ENCODE data around the gene RASSF7.
"Not testable (repeated sequence)": the region's sequence is repeated elsewhere in the genome, so short reads cannot be mapped to it uniquely, and the experiment has no call there.

RASSF7 gene

DNA sequence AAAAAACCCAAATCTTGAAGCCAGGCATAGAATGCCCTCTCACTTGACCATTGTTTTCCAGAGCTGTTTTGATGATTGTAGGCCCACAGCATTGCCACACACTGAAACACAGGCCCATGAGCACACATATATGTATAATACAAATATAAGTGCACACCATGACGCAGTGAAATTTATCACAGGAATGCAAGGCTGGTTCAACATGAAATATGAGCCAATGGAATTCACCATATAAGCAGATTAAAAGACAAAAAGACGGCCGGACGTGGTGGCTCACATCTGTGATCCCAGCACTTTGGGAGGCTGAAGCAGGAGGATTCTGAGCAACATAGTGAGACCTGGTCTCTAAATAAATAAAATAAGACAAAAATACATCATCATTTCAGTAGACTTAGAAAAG, 44.4 kb upstream of the RASSF7 start:
- TF ChIP-seq, protein P1, sequence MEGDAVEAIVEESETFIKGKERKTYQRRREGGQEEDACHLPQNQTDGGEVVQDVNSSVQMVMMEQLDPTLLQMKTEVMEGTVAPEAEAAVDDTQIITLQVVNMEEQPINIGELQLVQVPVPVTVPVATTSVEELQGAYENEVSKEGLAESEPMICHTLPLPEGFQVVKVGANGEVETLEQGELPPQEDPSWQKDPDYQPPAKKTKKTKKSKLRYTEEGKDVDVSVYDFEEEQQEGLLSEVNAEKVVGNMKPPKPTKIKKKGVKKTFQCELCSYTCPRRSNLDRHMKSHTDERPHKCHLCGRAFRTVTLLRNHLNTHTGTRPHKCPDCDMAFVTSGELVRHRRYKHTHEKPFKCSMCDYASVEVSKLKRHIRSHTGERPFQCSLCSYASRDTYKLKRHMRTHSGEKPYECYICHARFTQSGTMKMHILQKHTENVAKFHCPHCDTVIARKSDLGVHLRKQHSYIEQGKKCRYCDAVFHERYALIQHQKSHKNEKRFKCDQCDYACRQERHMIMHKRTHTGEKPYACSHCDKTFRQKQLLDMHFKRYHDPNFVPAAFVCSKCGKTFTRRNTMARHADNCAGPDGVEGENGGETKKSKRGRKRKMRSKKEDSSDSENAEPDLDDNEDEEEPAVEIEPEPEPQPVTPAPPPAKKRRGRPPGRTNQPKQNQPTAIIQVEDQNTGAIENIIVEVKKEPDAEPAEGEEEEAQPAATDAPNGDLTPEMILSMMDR (conservative IDR thresholded peaks at IDR 0.05; ENCODE audit: low read depth, low read length): no peak
- Histone ChIP-seq H3K27me3 (ENCODE audit: insufficient read depth, low read depth) (no peaks in the 10 kb centered on the region), H3K79me2 (ENCODE audit: insufficient read depth, low read depth) (no peaks in the 10 kb centered on the region), H3K4me3 (IDR thresholded peaks at IDR 0.05; ENCODE audit: insufficient read depth, low read depth, low read length) (no peak overlapping the region), H3K9ac (no peak overlapping the region), H2AFZ (ENCODE audit: low read depth) (no peak overlapping the region), H4K20me1 (ENCODE audit: insufficient read depth) (no peaks in the 10 kb centered on the region), H3K4me1 (ENCODE audit: low read depth, poor library complexity, severe bottlenecking) (no peaks in the 10 kb centered on the region), H3K27ac (no peak overlapping the region), H3K4me2 (no peak overlapping the region), H3K36me3 (ENCODE audit: insufficient read depth) (no peaks in the 10 kb centered on the region)

DNA sequence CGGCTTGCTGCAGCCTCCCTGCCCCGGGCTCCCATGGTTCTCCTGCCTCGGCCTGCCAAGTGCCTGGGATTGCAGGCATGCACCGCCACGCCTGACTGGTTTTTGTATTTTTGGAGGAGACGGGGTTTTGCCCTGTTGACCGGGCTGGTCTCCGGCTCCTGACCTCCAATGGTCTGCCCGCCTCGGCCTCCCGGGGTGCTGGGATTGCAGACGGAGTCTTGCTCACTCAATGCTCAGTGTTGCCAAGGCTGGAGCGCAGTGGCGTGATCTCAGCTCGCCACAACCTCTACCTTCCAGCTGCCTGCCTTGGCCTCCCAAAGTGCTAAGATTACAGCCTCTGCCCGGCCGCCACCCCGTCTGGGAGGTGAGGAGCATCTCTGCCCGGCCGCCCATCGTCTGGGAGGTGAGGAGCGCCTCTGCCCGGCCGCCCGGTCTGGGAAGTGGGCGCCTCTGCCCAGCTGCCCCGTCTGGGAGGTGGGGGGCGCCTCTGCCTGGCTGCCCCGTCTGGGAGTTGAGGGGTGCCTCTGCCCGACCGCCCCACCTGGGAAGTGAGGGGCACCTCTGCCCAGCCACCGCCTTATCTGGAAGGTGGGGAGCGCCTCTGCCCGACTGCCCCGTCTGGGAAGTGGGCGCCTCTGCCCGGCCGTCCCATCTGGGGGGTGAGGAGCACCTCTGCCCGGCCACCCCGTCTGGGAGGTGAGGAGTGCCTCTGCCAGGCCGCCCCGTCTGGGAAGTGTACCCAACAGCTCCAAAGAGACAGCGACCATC, 43.7 kb upstream of the RASSF7 start:
- not testable (repeated sequence) for H3K36me3 ChIP-seq (ENCODE audit: insufficient read depth); H3K4me2 ChIP-seq; H4K20me1 ChIP-seq (ENCODE audit: insufficient read depth); H3K9ac ChIP-seq; H2AFZ ChIP-seq (ENCODE audit: low read depth); H3K79me2 ChIP-seq (ENCODE audit: insufficient read depth, low read depth); H3K4me3 ChIP-seq (IDR thresholded peaks at IDR 0.05; ENCODE audit: insufficient read depth, low read depth, low read length); H3K27me3 ChIP-seq (ENCODE audit: insufficient read depth, low read depth); H3K27ac ChIP-seq; H3K4me1 ChIP-seq (ENCODE audit: low read depth, poor library complexity, severe bottlenecking)

DNA sequence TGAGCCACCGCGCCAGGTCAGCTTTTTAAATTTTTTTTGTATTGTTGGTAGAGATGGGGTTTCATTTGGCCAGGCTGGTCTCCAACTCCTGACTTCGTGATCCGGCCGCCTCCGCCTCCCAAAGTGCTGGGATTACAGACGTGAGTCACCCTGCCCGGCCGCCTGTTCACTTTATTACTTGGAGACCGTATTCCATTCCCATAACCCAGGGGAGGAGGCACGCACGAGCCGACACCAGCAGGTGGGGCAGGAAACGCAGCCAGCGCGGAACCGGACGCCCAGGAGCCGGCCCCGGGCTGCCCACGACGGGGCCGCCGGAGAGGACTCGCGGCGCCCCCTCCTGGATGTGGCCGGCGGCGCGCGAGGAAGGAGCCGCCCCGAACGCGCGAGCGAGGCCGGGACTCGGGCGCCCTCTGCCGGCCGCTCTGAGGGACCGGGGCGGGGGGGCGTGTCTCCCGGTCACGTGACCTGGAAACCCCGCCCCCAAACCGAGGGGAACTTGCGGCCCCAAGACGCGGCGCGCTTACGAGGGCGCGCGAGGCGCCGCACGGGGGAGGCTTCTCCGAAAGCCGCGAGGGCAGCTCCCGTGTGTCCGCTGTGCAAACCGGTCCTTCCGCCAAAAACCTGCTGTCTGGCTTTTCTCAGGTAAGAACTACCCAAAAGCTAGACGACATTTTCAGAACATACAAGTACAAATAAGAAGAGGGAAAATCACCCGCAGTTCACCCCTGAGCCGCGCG, 42.1 kb upstream of the RASSF7 start:
- H3K4me1 ChIP-seq (ENCODE audit: low read depth, poor library complexity, severe bottlenecking): no peaks in the 10 kb centered on the region
- TF ChIP-seq, protein P1 (conservative IDR thresholded peaks at IDR 0.05; ENCODE audit: low read depth, low read length): no peak; the same call in 1 of the 2 replicates

DNA sequence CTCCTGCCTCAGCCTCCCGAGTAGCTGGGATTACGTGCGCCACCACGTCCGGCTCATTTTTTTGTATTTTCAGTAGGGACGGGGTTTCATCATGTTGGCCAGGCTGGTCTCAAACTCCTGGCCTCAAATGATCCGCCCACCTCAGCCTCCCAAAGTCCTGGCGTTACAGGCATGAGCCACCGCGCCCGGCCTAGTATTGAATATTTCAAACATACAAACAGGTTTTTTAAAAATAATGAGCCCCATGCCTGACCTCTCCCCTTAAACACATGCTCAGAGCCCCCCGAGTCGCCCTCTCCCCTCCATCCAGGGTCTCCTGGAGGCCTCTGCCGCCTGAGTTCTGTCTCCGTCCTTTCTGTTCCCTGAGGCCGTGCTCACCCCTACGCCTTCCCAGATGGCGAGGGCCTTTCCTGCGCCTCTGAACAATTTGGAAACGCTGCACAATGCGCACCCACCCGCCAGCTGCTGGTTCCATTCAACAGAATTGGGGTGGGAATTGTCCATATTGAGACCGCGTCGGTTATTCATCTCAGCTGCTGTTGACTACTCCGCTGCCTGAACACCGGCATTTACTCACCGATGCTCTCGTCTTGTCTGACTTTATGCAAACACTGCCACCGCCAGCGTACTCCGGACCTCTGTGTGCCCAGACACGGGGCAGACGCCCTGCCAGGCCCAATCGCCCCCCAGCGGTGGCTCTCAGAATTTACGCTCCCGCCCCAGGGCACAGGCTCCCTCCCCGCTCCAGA, 40.2 kb upstream of the RASSF7 start:
- TF ChIP-seq, protein P1 (conservative IDR thresholded peaks at IDR 0.05; ENCODE audit: low read depth, low read length): no peak
- Histone ChIP-seq H4K20me1 (ENCODE audit: insufficient read depth) (no peaks in the 10 kb centered on the region), H3K36me3 (ENCODE audit: insufficient read depth) (no peaks in the 10 kb centered on the region), H3K27me3 (ENCODE audit: insufficient read depth, low read depth) (no peaks in the 10 kb centered on the region), H2AFZ (ENCODE audit: low read depth) (no peak overlapping the region), H3K4me2 (no peak overlapping the region), H3K4me3 (IDR thresholded peaks at IDR 0.05; ENCODE audit: insufficient read depth, low read depth, low read length) (no peak overlapping the region), H3K79me2 (ENCODE audit: insufficient read depth, low read depth) (no peaks in the 10 kb centered on the region), H3K9ac (no peak overlapping the region), H3K4me1 (ENCODE audit: low read depth, poor library complexity, severe bottlenecking) (no peaks in the 10 kb centered on the region), H3K27ac (no peak overlapping the region)

More for the DNA sequence above, 42.1 kb upstream of the RASSF7 start:
- Histone ChIP-seq H3K9ac (no peak overlapping the region), H3K79me2 (ENCODE audit: insufficient read depth, low read depth) (no peaks in the 10 kb centered on the region), H3K36me3 (ENCODE audit: insufficient read depth) (no peaks in the 10 kb centered on the region), H3K27ac (no peak overlapping the region), H3K27me3 (ENCODE audit: insufficient read depth, low read depth) (no peaks in the 10 kb centered on the region), H3K4me2 (no peak overlapping the region), H3K4me3 (IDR thresholded peaks at IDR 0.05; ENCODE audit: insufficient read depth, low read depth, low read length) (no peak overlapping the region), H2AFZ (ENCODE audit: low read depth) (no peak overlapping the region), H4K20me1 (ENCODE audit: insufficient read depth) (no peaks in the 10 kb centered on the region)
